Loucy (cell line): Measurements from ENCODE around the gene WFDC2.

Experiments used
- H2AFZ ChIP-seq: fragments of 200-600 bp; sonication (generic); 2 replicates; pipeline ENCODE4 v1.6.0; 2016; ENCODE audit warnings: antibody characterized with exemption, mild to moderate bottlenecking, low read length, moderate library complexity
- H3F3A ChIP-seq: fragments of 200-600 bp; 2 replicates; pipeline ENCODE4 v1.6.0; 2016; ENCODE audit warnings: antibody characterized with exemption, low read depth, mild to moderate bottlenecking
- H3K27me3 ChIP-seq: fragments of 200-600 bp; sonication (generic); 2 replicates; pipeline ENCODE4 v1.6.1; 2014; ENCODE audit warnings: low read length, mild to moderate bottlenecking; ENCODE audit not compliant: insufficient read depth, poor library complexity, severe bottlenecking
- H3K36me3 ChIP-seq: fragments of 200-600 bp; sonication (generic); 2 replicates; pipeline ENCODE4 v1.6.1; 2016; ENCODE audit warnings: low read length; ENCODE audit not compliant: insufficient read depth
- H3K4me1 ChIP-seq: fragments of 200-600 bp; sonication (generic); 2 replicates; pipeline ENCODE4 v1.5.1; 2014; ENCODE audit warnings: low read length, mild to moderate bottlenecking; ENCODE audit not compliant: insufficient read depth, poor library complexity, severe bottlenecking
- H3K4me2 ChIP-seq: fragments of 200-600 bp; sonication (generic); 2 replicates; pipeline ENCODE4 v1.6.0; 2014; ENCODE audit warnings: antibody characterized with exemption, low read length, low read depth, mild to moderate bottlenecking; ENCODE audit not compliant: poor library complexity, severe bottlenecking
- H3K4me3 ChIP-seq: fragments of 200-600 bp; sonication (generic); 2 replicates; pipeline ENCODE4 v1.5.1; 2014; ENCODE audit warnings: low read length, mild to moderate bottlenecking, mixed read lengths; ENCODE audit not compliant: poor library complexity, severe bottlenecking
- H3K79me2 ChIP-seq: fragments of 200-600 bp; sonication (generic); 2 replicates; pipeline ENCODE4 v1.6.1; 2014; ENCODE audit warnings: low read length; ENCODE audit not compliant: insufficient read depth
- H3K9ac ChIP-seq: fragments of 200-600 bp; sonication (generic); 2 replicates; pipeline ENCODE4 v1.6.0; 2014; ENCODE audit warnings: mild to moderate bottlenecking, low read depth, low read length, moderate library complexity; ENCODE audit not compliant: poor library complexity, severe bottlenecking
- H3K9me2 ChIP-seq: fragments of 200-600 bp; sonication (generic); replicated peaks from 2 replicates; pipeline ENCODE4 v1.6.1; 2016; ENCODE audit warnings: low read depth, low read length, mixed read lengths
- H3K9me3 ChIP-seq: fragments of 200-600 bp; sonication (generic); 2 replicates; pipeline ENCODE4 v1.6.1; 2014; ENCODE audit warnings: mild to moderate bottlenecking, antibody characterized with exemption, low read length, low read depth; ENCODE audit not compliant: insufficient read depth
- H4K20me1 ChIP-seq: fragments of 200-600 bp; sonication (generic); 2 replicates; pipeline ENCODE4 v1.6.0; 2014; ENCODE audit warnings: antibody characterized with exemption, low read length, mild to moderate bottlenecking; ENCODE audit not compliant: insufficient read depth, poor library complexity, severe bottlenecking
- EZH2phosphoT487 ChIP-seq: fragments of 200-600 bp; IDR thresholded peaks from 2 replicates; pipeline ENCODE4 v1.6.1; 2018; ENCODE audit warnings: antibody characterized with exemption, mild to moderate bottlenecking, moderate library complexity, borderline replicate concordance
- TF ChIP-seq, protein P1 (sequence below): fragments of 200-600 bp; sonication (generic); conservative IDR thresholded peaks from 2 replicates; pipeline ENCODE4 v1.5.1; 2014; ENCODE audit warnings: mild to moderate bottlenecking, antibody characterized with exemption, low read length

WFDC2 gene

DNA sequence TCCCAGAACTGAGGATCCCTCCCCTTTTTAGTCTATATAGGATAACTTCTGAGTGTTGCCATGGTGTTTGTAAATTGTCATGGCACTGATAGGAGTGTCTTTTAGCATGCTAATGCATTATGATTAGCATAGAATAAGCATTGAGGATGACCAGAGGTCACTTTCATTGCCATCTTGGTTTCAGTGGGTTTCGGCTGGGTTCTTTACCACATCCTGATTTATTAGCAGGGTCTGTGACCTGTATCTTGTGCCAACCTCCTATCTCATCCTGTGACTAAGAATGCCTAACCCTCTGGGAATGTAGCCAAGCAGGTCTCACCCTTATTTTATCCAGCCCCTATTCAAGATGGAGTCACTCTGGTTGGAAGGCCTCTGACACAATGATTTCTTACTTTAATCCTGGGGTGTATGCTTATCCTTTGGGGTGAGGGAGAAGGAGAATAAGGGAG is 19.6 kb downstream of the WFDC2 start:
- no peaks in the 10 kb centered on the region for H3K36me3 ChIP-seq
- H3K9me2 ChIP-seq = no peaks in the 10 kb centered on the region
- H3K4me2 ChIP-seq = no peak overlapping the region
- no peaks in the 10 kb centered on the region for H4K20me1 ChIP-seq
- H3K27me3 ChIP-seq = no peaks in the 10 kb centered on the region
- no peak overlapping the region for H2AFZ ChIP-seq
- H3K4me3 ChIP-seq = no peak overlapping the region
- no peaks in the 10 kb centered on the region for H3K9me3 ChIP-seq
- no peaks in the 10 kb centered on the region for H3F3A ChIP-seq
- TF ChIP-seq, protein P1, sequence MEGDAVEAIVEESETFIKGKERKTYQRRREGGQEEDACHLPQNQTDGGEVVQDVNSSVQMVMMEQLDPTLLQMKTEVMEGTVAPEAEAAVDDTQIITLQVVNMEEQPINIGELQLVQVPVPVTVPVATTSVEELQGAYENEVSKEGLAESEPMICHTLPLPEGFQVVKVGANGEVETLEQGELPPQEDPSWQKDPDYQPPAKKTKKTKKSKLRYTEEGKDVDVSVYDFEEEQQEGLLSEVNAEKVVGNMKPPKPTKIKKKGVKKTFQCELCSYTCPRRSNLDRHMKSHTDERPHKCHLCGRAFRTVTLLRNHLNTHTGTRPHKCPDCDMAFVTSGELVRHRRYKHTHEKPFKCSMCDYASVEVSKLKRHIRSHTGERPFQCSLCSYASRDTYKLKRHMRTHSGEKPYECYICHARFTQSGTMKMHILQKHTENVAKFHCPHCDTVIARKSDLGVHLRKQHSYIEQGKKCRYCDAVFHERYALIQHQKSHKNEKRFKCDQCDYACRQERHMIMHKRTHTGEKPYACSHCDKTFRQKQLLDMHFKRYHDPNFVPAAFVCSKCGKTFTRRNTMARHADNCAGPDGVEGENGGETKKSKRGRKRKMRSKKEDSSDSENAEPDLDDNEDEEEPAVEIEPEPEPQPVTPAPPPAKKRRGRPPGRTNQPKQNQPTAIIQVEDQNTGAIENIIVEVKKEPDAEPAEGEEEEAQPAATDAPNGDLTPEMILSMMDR = no peak
- TF ChIP-seq EZH2phosphoT487 = no peak
- no peak overlapping the region for H3K9ac ChIP-seq
- no peaks in the 10 kb centered on the region for H3K79me2 ChIP-seq
- H3K4me1 ChIP-seq = no peaks in the 10 kb centered on the region

GRCh38 chr20:45495501-45495941 is 26.0 kb downstream of the WFDC2 start:
- Histone ChIP-seq H2AFZ (no peak overlapping the region), H3K9me2 (no peaks in the 10 kb centered on the region), H3K4me3 (no peak overlapping the region), H3K9ac (no peak overlapping the region), H3K4me1 (no peaks in the 10 kb centered on the region), H3K36me3 (no peaks in the 10 kb centered on the region), H3K9me3 (no peaks in the 10 kb centered on the region), H3K27me3 (no peaks in the 10 kb centered on the region), H3K79me2 (no peaks in the 10 kb centered on the region), H3F3A (no peaks in the 10 kb centered on the region), H4K20me1 (no peaks in the 10 kb centered on the region), H3K4me2 (no peak overlapping the region)
- TF ChIP-seq, protein P1 = no peak
- TF ChIP-seq EZH2phosphoT487 = no peak

GRCh38 chr20:45496166-45496565 is 26.6 kb downstream of the WFDC2 start:
- Histone ChIP-seq H3K9me2 (no peaks in the 10 kb centered on the region), H3K4me1 (no peaks in the 10 kb centered on the region), H2AFZ (no peak overlapping the region), H3K27me3 (no peaks in the 10 kb centered on the region), H3K4me3 (no peak overlapping the region), H3K36me3 (no peaks in the 10 kb centered on the region), H3K79me2 (no peaks in the 10 kb centered on the region), H4K20me1 (no peaks in the 10 kb centered on the region), H3K4me2 (no peak overlapping the region), H3K9me3 (no peaks in the 10 kb centered on the region), H3F3A (no peaks in the 10 kb centered on the region), H3K9ac (no peak overlapping the region)
- TF ChIP-seq, protein P1 = no peak
- TF ChIP-seq EZH2phosphoT487 = no peak
